ENCODE results near the gene KDM4B.

KDM4B gene

DNA sequence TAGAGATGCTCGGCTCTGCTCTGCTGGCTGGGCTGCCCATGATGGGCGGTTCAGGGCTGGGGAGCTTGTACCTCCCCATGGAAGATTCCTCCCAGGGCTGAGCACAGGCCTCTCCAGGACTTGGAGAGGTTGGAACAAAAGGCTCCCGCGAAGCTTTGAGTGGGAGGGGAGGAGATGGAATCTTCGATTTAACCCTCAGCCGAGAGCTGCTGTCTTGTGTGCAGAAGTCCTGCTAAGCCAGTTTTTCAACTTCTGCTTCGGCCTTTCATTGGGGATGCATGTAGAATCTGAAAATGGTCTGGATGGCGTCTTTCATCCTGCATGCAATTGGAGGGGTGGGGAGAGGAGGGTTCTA is 163.3 kb downstream of the KDM4B start:
- peaks cover 42% of the 10 kb centered on the region for H3K36me3 ChIP-seq (ENCODE audit: control insufficient read depth, insufficient read depth, low read length, severe bottlenecking)
- no peak overlapping the region for H3K9ac ChIP-seq (ENCODE audit: low read length)
- DNase-seq (ENCODE audit: low read depth), result no peak
- no peak overlapping the region for H3K4me3 ChIP-seq (ENCODE audit: low read length)
- H3K27me3 ChIP-seq (replicated peaks; ENCODE audit: control insufficient read depth, insufficient read depth, low read length), result no peaks in the 10 kb centered on the region
- no peaks in the 10 kb centered on the region for H3K9me3 ChIP-seq (ENCODE audit: control insufficient read depth, low read length)
- H3K4me1 ChIP-seq (ENCODE audit: control insufficient read depth, insufficient read depth, low read length), result peaks cover 9% of the 10 kb centered on the region

DNA sequence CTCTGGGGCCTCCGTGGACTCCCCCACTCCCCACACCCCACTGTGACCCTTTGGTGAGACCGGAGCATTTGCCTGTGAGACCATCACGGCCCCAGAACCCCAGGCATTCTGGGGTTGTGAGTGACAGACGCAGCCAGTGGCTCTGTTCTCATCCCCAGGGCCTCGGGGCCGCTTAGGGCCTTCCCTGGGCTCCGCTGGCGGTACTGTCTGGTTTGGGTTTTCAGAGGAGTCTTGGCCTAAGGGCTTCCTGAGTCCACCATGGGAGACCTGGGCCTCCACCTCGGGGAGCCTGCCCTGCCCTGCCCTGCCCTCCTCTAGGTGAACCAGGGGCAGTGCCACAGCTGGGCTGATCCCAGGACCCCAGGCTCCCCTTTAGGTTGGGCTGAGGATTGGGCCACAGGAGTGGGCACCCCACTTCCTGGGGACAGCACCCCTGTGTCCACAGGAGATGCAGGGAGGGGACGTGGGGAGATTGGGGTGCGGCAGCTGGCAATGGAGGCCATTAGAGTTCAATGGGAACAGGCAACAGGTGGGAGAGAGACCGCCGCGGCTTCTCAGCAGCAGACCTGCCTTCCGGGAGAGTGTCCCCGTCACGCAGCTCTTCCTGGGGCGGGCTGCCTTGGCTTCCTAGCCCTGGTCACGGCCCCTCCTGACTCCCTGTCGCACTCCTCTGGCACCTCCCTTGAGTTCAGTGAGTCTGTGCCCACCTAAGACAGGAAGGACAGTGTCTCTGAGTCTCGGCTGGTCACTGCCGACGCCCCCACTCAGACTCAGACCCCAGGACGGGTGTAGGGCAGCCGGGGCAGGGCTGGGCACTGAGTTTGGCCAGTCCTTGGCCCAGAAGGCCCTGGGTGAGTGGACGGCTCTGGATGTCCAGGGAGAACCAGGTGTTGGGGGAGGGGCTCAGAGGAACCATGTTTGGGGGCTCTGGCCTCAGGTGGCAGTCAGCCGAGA is 164.1 kb downstream of the KDM4B start:
- Histone ChIP-seq H3K4me3 (ENCODE audit: low read length) (no peak overlapping the region), H3K36me3 (ENCODE audit: control insufficient read depth, insufficient read depth, low read length, severe bottlenecking) (peaks cover 50% of the 10 kb centered on the region), H3K9ac (ENCODE audit: low read length) (no peak overlapping the region), H3K9me3 (ENCODE audit: control insufficient read depth, low read length) (no peaks in the 10 kb centered on the region), H3K4me1 (ENCODE audit: control insufficient read depth, insufficient read depth, low read length) (peaks cover 5% of the 10 kb centered on the region), H3K27me3 (replicated peaks; ENCODE audit: control insufficient read depth, insufficient read depth, low read length) (no peaks in the 10 kb centered on the region)
- DNase-seq (ENCODE audit: low read depth), result no peak

DNA sequence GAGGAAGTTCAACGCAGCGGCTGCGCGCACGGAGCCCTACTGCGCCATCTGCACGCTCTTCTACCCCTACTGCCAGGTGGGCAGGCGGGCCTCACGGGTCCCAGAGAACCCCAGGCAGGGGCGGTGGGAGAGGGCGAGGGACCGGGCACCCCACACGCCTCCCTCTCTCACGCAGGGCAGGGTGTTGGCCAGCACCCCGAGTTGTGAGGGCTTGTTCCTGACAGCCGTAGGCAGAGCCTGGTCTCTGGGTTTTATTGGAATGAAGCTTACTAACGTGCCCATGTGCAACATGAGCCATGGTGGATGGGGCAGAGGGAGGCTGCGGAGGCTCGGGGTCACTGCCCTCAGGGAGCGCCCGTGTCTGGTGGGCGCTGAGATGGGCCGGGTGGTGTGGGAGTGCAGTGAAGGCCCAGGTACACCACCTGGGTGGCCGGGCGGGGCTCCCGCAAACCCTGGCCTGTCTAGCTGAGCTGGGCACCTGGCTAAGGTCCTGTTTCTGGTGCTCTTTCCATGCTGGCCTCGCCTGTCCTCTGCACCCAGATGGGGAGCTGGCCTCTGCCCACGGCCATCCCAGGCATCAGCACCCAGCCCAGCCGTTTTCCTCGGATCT is 165.2 kb downstream of the KDM4B start:
- Histone ChIP-seq H3K4me3 (ENCODE audit: low read length) (no peak overlapping the region), H3K36me3 (ENCODE audit: control insufficient read depth, insufficient read depth, low read length, severe bottlenecking) (peaks cover 59% of the 10 kb centered on the region), H3K4me1 (ENCODE audit: control insufficient read depth, insufficient read depth, low read length) (no peaks in the 10 kb centered on the region), H3K27me3 (replicated peaks; ENCODE audit: control insufficient read depth, insufficient read depth, low read length) (no peaks in the 10 kb centered on the region), H3K9ac (ENCODE audit: low read length) (no peak overlapping the region), H3K9me3 (ENCODE audit: control insufficient read depth, low read length) (no peaks in the 10 kb centered on the region)
- no peak for DNase-seq (ENCODE audit: low read depth)

DNA sequence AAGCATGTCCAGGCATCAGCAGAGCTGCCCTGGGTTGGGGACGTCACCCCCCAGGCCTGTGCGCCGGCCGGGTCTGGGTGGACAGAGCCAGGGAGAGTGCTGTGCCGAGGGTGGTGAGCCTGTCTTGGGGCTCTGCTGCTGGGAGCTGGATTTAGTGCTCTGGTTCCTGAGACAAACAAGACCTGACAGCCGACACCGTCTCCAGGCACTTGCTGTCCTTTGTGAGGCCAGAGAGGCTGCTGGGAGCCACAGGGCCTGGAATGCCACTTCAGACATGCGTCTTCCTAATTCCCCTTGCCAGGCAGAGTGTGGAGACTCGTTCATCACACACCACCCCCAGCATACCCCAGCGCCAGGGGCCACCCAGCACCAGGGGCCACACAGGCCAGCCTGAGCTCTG is 165.8 kb downstream of the KDM4B start:
- Histone ChIP-seq H3K36me3 (ENCODE audit: control insufficient read depth, insufficient read depth, low read length, severe bottlenecking) (peaks cover 65% of the 10 kb centered on the region), H3K4me3 (ENCODE audit: low read length) (no peak overlapping the region)
- no peak for DNase-seq (ENCODE audit: low read depth)

DNA sequence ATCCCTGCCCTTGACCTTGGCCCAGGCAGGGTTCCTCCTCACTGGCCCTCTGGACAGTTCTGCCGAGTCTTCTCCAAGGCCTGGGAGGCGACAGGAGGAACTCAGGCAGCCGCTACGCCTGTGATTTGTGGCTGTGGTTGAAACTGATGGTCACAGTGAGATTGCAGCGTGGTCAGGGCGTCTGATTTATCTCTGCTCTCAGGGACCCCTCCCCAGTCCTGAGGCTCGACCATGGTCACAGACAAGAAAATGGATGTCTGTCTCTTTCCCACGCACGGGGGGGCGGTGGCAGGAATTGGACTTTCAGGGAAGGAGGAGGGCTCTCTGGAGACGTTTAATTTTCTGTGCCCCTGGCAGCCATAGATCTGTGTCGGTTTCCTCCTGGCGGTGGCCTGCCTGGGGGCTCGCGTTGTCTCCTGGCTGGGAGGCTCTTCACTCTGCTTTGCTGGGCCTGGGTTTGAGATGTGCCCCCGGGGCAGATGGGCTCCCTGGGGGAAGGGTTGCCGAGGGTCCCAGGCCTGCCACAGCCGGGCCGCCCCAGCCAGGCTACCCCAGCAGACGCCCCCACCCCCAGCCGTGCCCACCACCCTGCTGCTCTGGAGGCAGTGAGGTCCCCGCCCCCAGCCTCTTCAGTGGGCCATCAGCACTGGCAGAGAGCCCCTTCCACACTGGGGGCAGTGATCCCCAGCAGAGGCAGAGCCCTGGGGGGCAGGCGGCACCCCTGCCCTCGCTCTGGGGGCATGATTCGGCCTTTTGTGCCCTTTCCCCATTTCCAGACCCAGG is 167.4 kb downstream of the KDM4B start:
- H3K4me1 ChIP-seq (ENCODE audit: control insufficient read depth, insufficient read depth, low read length), result no peaks in the 10 kb centered on the region
- no peaks in the 10 kb centered on the region for H3K27me3 ChIP-seq (replicated peaks; ENCODE audit: control insufficient read depth, insufficient read depth, low read length)
- no peak overlapping the region for H3K9ac ChIP-seq (ENCODE audit: low read length)
- DNase-seq (ENCODE audit: low read depth), result no peak
- H3K9me3 ChIP-seq (ENCODE audit: control insufficient read depth, low read length), result no peaks in the 10 kb centered on the region
- H3K36me3 ChIP-seq (ENCODE audit: control insufficient read depth, insufficient read depth, low read length, severe bottlenecking), result peaks cover 75% of the 10 kb centered on the region
- no peak overlapping the region for H3K4me3 ChIP-seq (ENCODE audit: low read length)

More for the DNA sequence above, 165.8 kb downstream of the KDM4B start:
- Histone ChIP-seq H3K9me3 (ENCODE audit: control insufficient read depth, low read length) (no peaks in the 10 kb centered on the region), H3K9ac (ENCODE audit: low read length) (no peak overlapping the region), H3K4me1 (ENCODE audit: control insufficient read depth, insufficient read depth, low read length) (no peaks in the 10 kb centered on the region), H3K27me3 (replicated peaks; ENCODE audit: control insufficient read depth, insufficient read depth, low read length) (no peaks in the 10 kb centered on the region)

DNA sequence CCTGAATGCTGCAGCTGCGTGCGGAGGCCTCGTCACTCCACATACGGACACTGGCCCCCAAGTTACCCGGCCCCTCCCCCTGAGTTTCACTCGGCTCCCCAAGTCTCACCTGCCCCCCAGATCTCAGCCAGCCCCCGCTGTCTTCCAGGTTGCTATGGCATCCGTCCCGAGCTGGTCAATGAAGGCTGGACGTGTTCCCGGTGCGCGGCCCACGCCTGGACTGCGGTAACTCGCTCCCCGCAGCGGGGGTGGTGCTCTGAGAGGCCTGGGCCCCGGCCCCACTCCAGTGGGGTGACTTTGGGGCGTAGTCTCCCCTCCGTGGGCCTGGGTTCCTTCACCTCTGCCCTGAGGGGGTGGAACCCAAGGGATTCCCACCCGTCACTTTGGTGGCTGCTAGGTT is 168.2 kb downstream of the KDM4B start:
- no peak for DNase-seq (ENCODE audit: low read depth)
- Histone ChIP-seq H3K4me1 (ENCODE audit: control insufficient read depth, insufficient read depth, low read length) (no peaks in the 10 kb centered on the region), H3K9ac (ENCODE audit: low read length) (no peak overlapping the region), H3K27me3 (replicated peaks; ENCODE audit: control insufficient read depth, insufficient read depth, low read length) (no peaks in the 10 kb centered on the region), H3K4me3 (ENCODE audit: low read length) (no peak overlapping the region), H3K36me3 (ENCODE audit: control insufficient read depth, insufficient read depth, low read length, severe bottlenecking) (peaks cover 80% of the 10 kb centered on the region), H3K9me3 (ENCODE audit: control insufficient read depth, low read length) (no peaks in the 10 kb centered on the region)

DNA sequence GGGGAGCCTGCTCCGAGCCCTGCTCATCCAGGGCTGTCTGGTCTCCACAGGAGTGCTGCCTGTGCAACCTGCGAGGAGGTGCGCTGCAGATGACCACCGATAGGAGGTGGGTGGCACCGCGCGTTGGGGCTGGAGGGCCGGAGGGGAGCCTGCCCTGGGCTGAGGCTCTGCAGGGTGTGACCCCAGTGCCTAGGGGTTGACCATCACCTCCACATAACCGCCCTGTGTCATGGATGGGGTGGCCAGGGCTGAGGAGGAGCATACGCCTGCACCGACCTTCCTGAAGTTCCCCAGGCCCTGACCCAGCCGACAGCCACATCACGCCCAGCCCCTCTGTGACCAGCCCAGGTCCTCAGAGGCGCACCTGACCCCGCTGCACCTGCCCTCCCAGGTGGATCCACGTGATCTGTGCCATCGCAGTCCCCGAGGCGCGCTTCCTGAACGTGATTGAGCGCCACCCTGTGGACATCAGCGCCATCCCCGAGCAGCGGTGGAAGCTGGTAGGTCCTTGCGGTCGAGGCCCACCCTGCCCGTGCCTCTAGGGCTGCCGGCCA is 168.7 kb downstream of the KDM4B start:
- H3K9me3 ChIP-seq (ENCODE audit: control insufficient read depth, low read length), result no peaks in the 10 kb centered on the region
- peaks cover 81% of the 10 kb centered on the region for H3K36me3 ChIP-seq (ENCODE audit: control insufficient read depth, insufficient read depth, low read length, severe bottlenecking)
- DNase-seq (ENCODE audit: low read depth), result no peak
- H3K9ac ChIP-seq (ENCODE audit: low read length), result no peak overlapping the region
- H3K4me1 ChIP-seq (ENCODE audit: control insufficient read depth, insufficient read depth, low read length), result no peaks in the 10 kb centered on the region
- H3K27me3 ChIP-seq (replicated peaks; ENCODE audit: control insufficient read depth, insufficient read depth, low read length), result no peaks in the 10 kb centered on the region
- no peak overlapping the region for H3K4me3 ChIP-seq (ENCODE audit: low read length)

DNA sequence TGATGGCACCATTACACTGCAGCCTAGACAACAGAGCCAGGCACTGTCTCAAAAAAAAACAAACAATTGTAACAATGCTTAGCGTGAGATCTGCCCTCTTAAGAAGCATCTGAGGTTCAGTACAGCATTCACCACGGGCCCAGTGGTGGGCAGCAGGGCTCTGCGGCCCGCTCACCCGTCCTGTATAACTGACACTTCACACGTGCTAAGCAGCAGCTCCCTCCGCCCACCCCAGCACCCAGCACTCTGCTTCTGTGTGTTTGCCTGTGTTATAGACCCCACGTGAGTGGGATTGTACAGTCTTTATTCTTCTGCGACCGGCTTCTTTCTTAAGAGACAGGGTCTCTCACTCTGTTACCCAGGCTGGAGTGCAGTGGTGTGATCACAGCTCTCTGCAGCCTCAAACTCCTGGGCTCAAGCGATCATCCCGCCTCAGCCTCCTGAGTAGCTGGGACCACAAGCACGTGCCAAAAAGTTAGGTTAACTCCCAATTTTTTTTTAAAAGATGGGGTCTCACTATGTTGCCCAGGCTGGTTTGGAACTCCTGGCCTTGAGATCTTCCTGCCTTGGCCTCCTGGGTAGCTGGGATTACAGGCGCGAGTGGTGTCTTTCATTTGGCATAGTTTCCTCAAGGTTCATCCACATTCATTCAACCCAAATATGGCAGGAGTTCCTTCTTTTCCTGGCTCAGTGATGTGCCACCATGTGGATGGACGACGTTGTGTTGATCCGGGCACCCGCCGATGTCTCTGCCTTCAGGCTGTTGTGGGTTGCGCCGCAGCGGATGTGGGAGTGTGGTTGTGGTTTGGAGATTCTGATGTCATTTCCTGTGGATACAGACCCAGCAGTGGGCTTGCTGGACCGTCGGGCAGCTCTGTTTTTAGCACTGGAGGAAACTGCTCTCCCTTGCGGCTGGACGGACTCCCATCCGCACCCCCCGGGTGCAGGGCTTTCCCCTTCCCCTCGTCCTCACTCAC is 170.0 kb downstream of the KDM4B start:
- Histone ChIP-seq H3K9me3 (ENCODE audit: control insufficient read depth, low read length) (no peaks in the 10 kb centered on the region), H3K4me3 (ENCODE audit: low read length) (no peak overlapping the region)

DNA sequence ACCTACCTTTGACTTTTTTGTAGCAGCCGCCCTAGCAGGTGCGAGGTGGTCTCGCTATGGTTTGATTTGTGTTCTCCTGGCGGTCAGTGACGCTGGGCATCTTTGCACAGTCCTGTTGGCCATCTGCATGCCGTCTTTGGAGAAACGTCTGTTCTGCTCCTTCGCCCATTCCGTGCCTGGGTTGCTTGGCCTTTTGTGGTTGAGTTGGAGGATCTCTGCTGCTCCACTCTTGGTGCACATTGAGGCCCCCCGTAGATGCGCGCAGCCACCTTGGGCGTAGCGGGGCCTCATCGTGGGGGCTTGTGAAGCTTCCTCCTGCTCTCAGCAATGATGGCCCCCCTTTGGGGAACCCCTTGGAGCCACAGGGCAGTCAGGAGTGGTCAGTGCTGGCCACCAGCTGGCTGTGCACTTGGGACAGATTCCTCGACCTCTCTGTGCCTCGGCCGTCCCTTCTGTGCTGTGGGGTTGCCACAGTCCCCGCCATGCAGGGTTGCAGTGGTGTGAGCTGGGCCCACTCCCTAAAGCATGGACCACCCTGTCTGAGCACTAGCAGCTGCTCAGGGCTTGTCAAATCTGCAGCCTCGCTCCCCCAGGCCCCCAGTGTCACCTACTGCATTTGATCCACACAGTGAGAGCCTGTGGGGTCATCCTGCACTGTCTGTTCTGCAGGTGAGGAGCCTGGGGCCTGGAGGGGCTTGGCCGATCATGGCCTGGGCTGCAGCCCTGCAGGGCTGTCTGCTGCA is 170.8 kb downstream of the KDM4B start:
- Histone ChIP-seq H3K9ac (ENCODE audit: low read length) (no peak overlapping the region), H3K9me3 (ENCODE audit: control insufficient read depth, low read length) (no peaks in the 10 kb centered on the region), H3K27me3 (replicated peaks; ENCODE audit: control insufficient read depth, insufficient read depth, low read length) (no peaks in the 10 kb centered on the region), H3K4me1 (ENCODE audit: control insufficient read depth, insufficient read depth, low read length) (no peaks in the 10 kb centered on the region), H3K36me3 (ENCODE audit: control insufficient read depth, insufficient read depth, low read length, severe bottlenecking) (peaks cover 68% of the 10 kb centered on the region), H3K4me3 (ENCODE audit: low read length) (no peak overlapping the region)
- DNase-seq (ENCODE audit: low read depth), result no peak

More for the DNA sequence above, 170.0 kb downstream of the KDM4B start:
- Histone ChIP-seq H3K27me3 (replicated peaks; ENCODE audit: control insufficient read depth, insufficient read depth, low read length) (no peaks in the 10 kb centered on the region), H3K9ac (ENCODE audit: low read length) (no peak overlapping the region), H3K36me3 (ENCODE audit: control insufficient read depth, insufficient read depth, low read length, severe bottlenecking) (peaks cover 71% of the 10 kb centered on the region), H3K4me1 (ENCODE audit: control insufficient read depth, insufficient read depth, low read length) (no peaks in the 10 kb centered on the region)
- DNase-seq (ENCODE audit: low read depth), result peak; percentile 55

All from adipocyte (in vitro differentiated cells).